SK-N-SH (cell line): ENCODE results near the gene SLC2A3. TPM values are rescaled to one million over a fixed set of nuclear protein-coding genes. Genes with fewer than 3 reads are reported as not detected.
"Not testable (repeated sequence)": the region's sequence is repeated elsewhere in the genome, so short reads cannot be mapped to it uniquely, and the experiment has no call there.

Source experiments
- CTCF ChIA-PET: fragments of 300-600, 350-600 bp; formaldehyde crosslinking; extraction: SDS; loops from one replicate; lab custom pipeline; 2021; lab: Yijun Ruan, JAX
- POLR2A ChIA-PET: fragments of 350-600 bp; sonication (Branson Sonifier 250); formaldehyde crosslinking; extraction: SDS; loops from one replicate; lab custom pipeline; 2020; ENCODE audit warnings: antibody characterized with exemption, inconsistent platforms; lab: Yijun Ruan, JAX
- DNase-seq: peaks from one replicate; pipeline ENCODE4 v3.0.0; 2012
- H2AFZ ChIP-seq: fragments of 200-600 bp; sonication (generic); 2 replicates; pipeline ENCODE4 v1.8.1; 2016; ENCODE audit warnings: antibody characterized with exemption, mild to moderate bottlenecking, low read depth
- H3F3A ChIP-seq: fragments of 200-600 bp; sonication (generic); replicated peaks from 2 replicates; pipeline ENCODE3; 2016; ENCODE audit warnings: antibody characterized with exemption, mild to moderate bottlenecking; ENCODE audit not compliant: insufficient read depth
- H3K27ac ChIP-seq, 2 experiments: fragments of 200-500 bp in 1 of 2; fragments of 200-600 bp in 1 of 2; sonication (Bioruptor generic) in 1 of 2; sonication (generic), shearing (Covaris generic) in 1 of 2; 2 replicates each; pipeline versions ENCODE4 v1.5.1 to v1.6.1; 2014 to 2016; ENCODE audit warnings: low read depth in 2 of 2, inconsistent platforms in 1 of 2, low read length in 1 of 2, mild to moderate bottlenecking in 1 of 2, mixed read lengths in 1 of 2
- H3K27me3 ChIP-seq: fragments of 200-600 bp; sonication (generic), shearing (Covaris generic); 2 replicates; pipeline ENCODE4 v1.6.1; 2016; ENCODE audit warnings: mixed run types; ENCODE audit not compliant: insufficient read depth
- H3K36me3 ChIP-seq, 2 experiments: fragments of 200-500 bp in 1 of 2; fragments of 200-600 bp in 1 of 2; sonication (Bioruptor generic) in 1 of 2; sonication (generic) in 1 of 2; replicated peaks in 1 of 2; 2 replicates each; pipeline versions ENCODE3 to v1.5.1; 2014 to 2016; ENCODE audit warnings: low read length in 1 of 2, mild to moderate bottlenecking in 1 of 2; ENCODE audit not compliant: insufficient read depth in 2 of 2, control insufficient read depth in 1 of 2
- H3K4me1 ChIP-seq, 2 experiments: fragments of 200-500 bp in 1 of 2; fragments of 200-600 bp in 1 of 2; sonication (Bioruptor generic) in 1 of 2; sonication (generic), shearing (Covaris generic) in 1 of 2; 2 replicates each; pipeline versions ENCODE4 v1.5.1 to v1.6.1; 2014 to 2016; ENCODE audit warnings: low read depth in 1 of 2, low read length in 1 of 2, mixed run types in 1 of 2; ENCODE audit not compliant: insufficient read depth in 2 of 2, control insufficient read depth in 1 of 2
- H3K4me2 ChIP-seq: fragments of 200-600 bp; sonication (generic), shearing (Covaris generic); 2 replicates; pipeline ENCODE4 v1.6.1; 2017; ENCODE audit warnings: mixed run types
- H3K4me3 ChIP-seq, 2 experiments: fragments of 200-500 bp in 1 of 2; fragments of 200-600 bp in 1 of 2; sonication (Bioruptor generic) in 1 of 2; sonication (generic), shearing (Covaris generic) in 1 of 2; 2 replicates each; pipeline versions ENCODE4 v1.5.1 to v1.8.1; 2014 to 2016; ENCODE audit warnings: low read depth in 2 of 2, inconsistent platforms in 1 of 2, low read length in 1 of 2, mild to moderate bottlenecking in 1 of 2, mixed read lengths in 1 of 2, moderate library complexity in 1 of 2
- H3K79me2 ChIP-seq: fragments of 200-600 bp; sonication (generic); 2 replicates; pipeline ENCODE4 v1.8.1; 2017; ENCODE audit warnings: mild to moderate bottlenecking; ENCODE audit not compliant: insufficient read depth
- H3K9ac ChIP-seq: fragments of 200-600 bp; sonication (generic); 2 replicates; pipeline ENCODE4 v1.6.1; 2017; ENCODE audit warnings: mixed run types
- H3K9me2 ChIP-seq: fragments of 200-600 bp; sonication (generic); 2 replicates; pipeline ENCODE4 v1.6.1; 2017; ENCODE audit warnings: mixed run types
- H3K9me3 ChIP-seq: fragments of 200-600 bp; sonication (generic); 2 replicates; pipeline ENCODE4 v1.6.1; 2017; ENCODE audit warnings: mixed run types, mild to moderate bottlenecking, moderate library complexity
- H4K20me1 ChIP-seq: fragments of 200-600 bp; sonication (generic); 2 replicates; pipeline ENCODE4 v1.6.1; 2017; ENCODE audit warnings: mild to moderate bottlenecking, mixed run types; ENCODE audit not compliant: insufficient read depth
- CTCF ChIP-seq: fragments of 200-600 bp; sonication (generic); IDR thresholded peaks from 2 replicates; pipeline ENCODE4 v1.6.1; 2017; ENCODE audit warnings: antibody characterized with exemption, mild to moderate bottlenecking, moderate library complexity
- EP300 ChIP-seq, 2 experiments: IDR thresholded peaks; 2 replicates each; pipeline versions ENCODE4 v1.4.0 to v1.6.1; 2012; ENCODE audit warnings: borderline replicate concordance in 1 of 2, low read depth in 1 of 2, low read length in 1 of 2
- EZH2phosphoT487 ChIP-seq: fragments of 200-600 bp; sonication (generic); IDR thresholded peaks from 2 replicates; pipeline ENCODE4 v1.6.1; 2017; ENCODE audit warnings: low read depth, mixed run types, mild to moderate bottlenecking, antibody characterized with exemption, moderate library complexity, borderline replicate concordance
- FOSL2 ChIP-seq: IDR thresholded peaks from 2 replicates; pipeline ENCODE4 v1.4.0; 2012; ENCODE audit warnings: low read depth, mild to moderate bottlenecking, moderate library complexity, borderline replicate concordance
- FOXJ3 ChIP-seq: sonication (generic); formaldehyde crosslinking; IDR thresholded peaks from 2 replicates; pipeline ENCODE4 v1.5.1; 2020; ENCODE audit warnings: mild to moderate bottlenecking, missing genetic modification reagents
- FOXM1 ChIP-seq: IDR thresholded peaks from 2 replicates; pipeline ENCODE4 v1.4.0; 2012; ENCODE audit warnings: low read depth, mild to moderate bottlenecking
- NRF1 ChIP-seq: IDR thresholded peaks from 2 replicates; pipeline ENCODE4 v1.6.1; 2012; ENCODE audit warnings: low read depth, mild to moderate bottlenecking, low read length
- RCOR1 ChIP-seq: fragments of 150-350 bp; IDR thresholded peaks from 2 replicates; pipeline ENCODE4 v1.6.1; 2017; ENCODE audit warnings: antibody characterized with exemption, low read length
- RFX5 ChIP-seq: IDR thresholded peaks from 2 replicates; pipeline ENCODE4 v1.6.1; 2012; ENCODE audit warnings: mild to moderate bottlenecking, improper control_type of control experiment, low read length
- SIN3A ChIP-seq: IDR thresholded peaks from 2 replicates; pipeline ENCODE4 v1.6.1; 2012; ENCODE audit warnings: low read depth, mild to moderate bottlenecking, low read length, moderate library complexity, borderline replicate concordance
- SMC3 ChIP-seq: IDR thresholded peaks from 2 replicates; pipeline ENCODE4 v1.6.1; 2012; ENCODE audit warnings: low read depth, low read length, improper control_type of control experiment
- TAF1 ChIP-seq: IDR thresholded peaks from 2 replicates; pipeline ENCODE4 v1.6.1; 2012; ENCODE audit warnings: low read depth, mild to moderate bottlenecking, low read length, moderate library complexity, borderline replicate concordance
- TCF12 ChIP-seq: IDR thresholded peaks from 2 replicates; pipeline ENCODE4 v1.4.0; 2012
- TEAD4 ChIP-seq: IDR thresholded peaks from 2 replicates; pipeline ENCODE4 v1.4.0; 2012; ENCODE audit warnings: mild to moderate bottlenecking, borderline replicate concordance; ENCODE audit not compliant: insufficient read depth
- YY1 ChIP-seq: IDR thresholded peaks from 2 replicates; pipeline ENCODE4 v1.4.0; 2012; ENCODE audit warnings: low read depth, mild to moderate bottlenecking
- ZBTB33 ChIP-seq: IDR thresholded peaks from 2 replicates; pipeline ENCODE4 v1.4.0; 2012; ENCODE audit warnings: low read depth, borderline replicate concordance
- WGBS: methylation state at CpG from one replicate; pipeline ENCODE4 v1.1.6; 2017; ENCODE audit warnings: low lambda C conversion rate; 5-methylcytosine and 5-hydroxymethylcytosine counted together
- polyA plus RNA-seq, 3 experiments: library from polyadenylated mRNA; depleted of rRNA; stranded (reverse); fragments of >200 nt; gene quantifications; 2 replicates each; pipeline ENCODE4 v1.2.3, GENCODE V29; 2012

SLC2A3 gene
- polyA plus RNA-seq, 1 of the 3 experiments (the other 2 are of a cell fraction), result 26.6 TPM

- no peaks in the 10 kb centered on the region for H3K4me1 ChIP-seq
- H3K9me2 ChIP-seq, result no peaks in the 10 kb centered on the region
- 79% methylated on average over 15 of the region's 15 CpGs for WGBS
- peaks cover 13 to 33% of the 10 kb centered on the region in 2 experiments for H3K36me3 ChIP-seq
- ChIA-PET POLR2A (no interaction called here), CTCF (interaction anchor here (1.2 kb wide), 1 partner anchor 10 kb away, joined by 4 read pairs; no protein-coding TSS in a partner anchor)
- no peaks in the 10 kb centered on the region for H3K9me3 ChIP-seq
- H3K4me2 ChIP-seq, result no peak overlapping the region
- no peak overlapping the region for H3K9ac ChIP-seq
- H3K79me2 ChIP-seq, result no peaks in the 10 kb centered on the region
- H3K27me3 ChIP-seq, result no peaks in the 10 kb centered on the region
- no peaks in the 10 kb centered on the region for H4K20me1 ChIP-seq
- no peak overlapping the region for H3K27ac ChIP-seq
- no peak for DNase-seq
- no peak overlapping the region for H3K4me3 ChIP-seq
- H2AFZ ChIP-seq, result no peak overlapping the region
- no peak for TF ChIP-seq CTCF
- no peak for TF ChIP-seq EP300 (IDR thresholded peaks at IDR 0.05; ENCODE audit: borderline replicate concordance in 1 of 2, low read depth in 1 of 2, low read length in 1 of 2)
- TF ChIP-seq SMC3, result no peak
- no peak for TF ChIP-seq RCOR1
- TF ChIP-seq RFX5, result no peak
- TF ChIP-seq TCF12, result no peak
- no peak for TF ChIP-seq SIN3A
- no peak for TF ChIP-seq ZBTB33
- TF ChIP-seq FOXM1, result no peak
- no peak for TF ChIP-seq EZH2phosphoT487
- no peak for TF ChIP-seq NRF1
- TF ChIP-seq FOXJ3 (CRISPR knock-in tag), result no peak
- no peak for TF ChIP-seq TEAD4
- no peak for TF ChIP-seq FOSL2
- TF ChIP-seq YY1, result no peak
- TF ChIP-seq TAF1, result no peak
- H3F3A ChIP-seq, result no peaks in the 10 kb centered on the region
These were observed 12.4 kb downstream of the SLC2A3 start for GRCh38 chr12:7923241-7924236.

GRCh38 chr12:7921181-7921580, 14.8 kb downstream of the SLC2A3 start:
- H3F3A ChIP-seq, H4K20me1 ChIP-seq, H3K9me2 ChIP-seq, H3K9ac ChIP-seq, H2AFZ ChIP-seq, H3K27ac ChIP-seq, H3K4me2 ChIP-seq, H3K9me3 ChIP-seq, H3K79me2 ChIP-seq, H3K4me3 ChIP-seq, DNase-seq, POLR2A ChIA-PET, H3K4me1 ChIP-seq, H3K27me3 ChIP-seq: not testable (repeated sequence)
- CTCF ChIA-PET, result interaction anchor here (0.6 kb wide), 1 partner anchor 57 kb away, joined by 4 read pairs; no protein-coding TSS in a partner anchor
- 28% methylated on average over 12 of the region's 12 CpGs for WGBS
- H3K36me3 ChIP-seq, result peaks cover 7 to 20% of the 10 kb centered on the region in 2 experiments

- CTCF ChIA-PET, result interaction anchor here (2.1 kb wide), 1 partner anchor 15 kb away, joined by 9 read pairs; no protein-coding TSS in a partner anchor
- H3K79me2 ChIP-seq, DNase-seq, H3K27ac ChIP-seq, H2AFZ ChIP-seq, H3K27me3 ChIP-seq, H3K4me2 ChIP-seq, H3K9ac ChIP-seq, H3K4me3 ChIP-seq, POLR2A ChIA-PET, H3K4me1 ChIP-seq, H3K9me3 ChIP-seq, H4K20me1 ChIP-seq, H3F3A ChIP-seq, H3K9me2 ChIP-seq: not testable (repeated sequence)
- 76% methylated on average over 7 of the region's 7 CpGs for WGBS
- H3K36me3 ChIP-seq, result peaks cover 0 to 13% of the 10 kb centered on the region in 2 experiments
These were observed 17.8 kb downstream of the SLC2A3 start for GRCh38 chr12:7918268-7918590.
